Measurements from ENCODE around the gene TCP11L2.

TCP11L2 gene

GRCh38 chr12:106302401-106303201 is at the start of gene TCP11L2:
TSS of gene TCP11L2 (plus strand) at chr12:106302733. CDS start at chr12:106311076, 8,343 bp downstream.
- DNase-seq (ENCODE audit: low read depth) = peak; percentile 80
- peak within 1 kb of the TSS; percentile 100 for H3K4me3 ChIP-seq (ENCODE audit: low read length)
- TF ChIP-seq CTCF (conservative IDR thresholded peaks at IDR 0.05; ENCODE audit: low read length) = no peak

GRCh38 chr12:106254724-106255123 is 47.8 kb upstream of the TCP11L2 start:
- H3K4me3 ChIP-seq (ENCODE audit: low read length) = no peak overlapping the region
- no peak for DNase-seq (ENCODE audit: low read depth)
- TF ChIP-seq CTCF (conservative IDR thresholded peaks at IDR 0.05; ENCODE audit: low read length) = no peak

GRCh38 chr12:106255493-106255892 is 47.0 kb upstream of the TCP11L2 start:
- DNase-seq (ENCODE audit: low read depth) = no peak
- TF ChIP-seq CTCF (conservative IDR thresholded peaks at IDR 0.05; ENCODE audit: low read length) = no peak
- no peak overlapping the region for H3K4me3 ChIP-seq (ENCODE audit: low read length)

- DNase-seq (ENCODE audit: low read depth) = no peak
- TF ChIP-seq CTCF (conservative IDR thresholded peaks at IDR 0.05; ENCODE audit: low read length) = no peak
- no peak overlapping the region for H3K4me3 ChIP-seq (ENCODE audit: low read length)
These were observed 46.6 kb upstream of the TCP11L2 start for GRCh38 chr12:106255952-106256351.

- no peak overlapping the region for H3K4me3 ChIP-seq (ENCODE audit: low read length)
- no peak for TF ChIP-seq CTCF (conservative IDR thresholded peaks at IDR 0.05; ENCODE audit: low read length)
These were observed 46.0 kb upstream of the TCP11L2 start for GRCh38 chr12:106256524-106256923.

GRCh38 chr12:106258226-106258625 is 44.3 kb upstream of the TCP11L2 start:
- TF ChIP-seq CTCF (conservative IDR thresholded peaks at IDR 0.05; ENCODE audit: low read length) = no peak
- no peak for DNase-seq (ENCODE audit: low read depth)

More at GRCh38 chr12:106256524-106256923, 46.0 kb upstream of the TCP11L2 start:
- DNase-seq (ENCODE audit: low read depth) = no peak

GRCh38 chr12:106258935-106259334 is 43.6 kb upstream of the TCP11L2 start:
- H3K4me3 ChIP-seq (ENCODE audit: low read length) = no peak overlapping the region
- DNase-seq (ENCODE audit: low read depth) = no peak
- TF ChIP-seq CTCF (conservative IDR thresholded peaks at IDR 0.05; ENCODE audit: low read length) = no peak

More at GRCh38 chr12:106258226-106258625, 44.3 kb upstream of the TCP11L2 start:
- H3K4me3 ChIP-seq (ENCODE audit: low read length) = no peak overlapping the region
